Regular cardiac myocyte (primary cell): Measurements from ENCODE around the gene TOPBP1. TPM values are rescaled to one million over a fixed set of nuclear protein-coding genes. Genes with fewer than 3 reads are reported as not detected.

ENCODE experiments used
- total RNA-seq: library from RNA; depleted of rRNA; stranded (reverse); fragments of >200 nt; gene quantifications from 2 replicates; pipeline ENCODE4 v1.2.3, GENCODE V29; 2014

The TOPBP1 gene
- 21.7 and 37.6 TPM in 2 replicates for total RNA-seq

DNA sequence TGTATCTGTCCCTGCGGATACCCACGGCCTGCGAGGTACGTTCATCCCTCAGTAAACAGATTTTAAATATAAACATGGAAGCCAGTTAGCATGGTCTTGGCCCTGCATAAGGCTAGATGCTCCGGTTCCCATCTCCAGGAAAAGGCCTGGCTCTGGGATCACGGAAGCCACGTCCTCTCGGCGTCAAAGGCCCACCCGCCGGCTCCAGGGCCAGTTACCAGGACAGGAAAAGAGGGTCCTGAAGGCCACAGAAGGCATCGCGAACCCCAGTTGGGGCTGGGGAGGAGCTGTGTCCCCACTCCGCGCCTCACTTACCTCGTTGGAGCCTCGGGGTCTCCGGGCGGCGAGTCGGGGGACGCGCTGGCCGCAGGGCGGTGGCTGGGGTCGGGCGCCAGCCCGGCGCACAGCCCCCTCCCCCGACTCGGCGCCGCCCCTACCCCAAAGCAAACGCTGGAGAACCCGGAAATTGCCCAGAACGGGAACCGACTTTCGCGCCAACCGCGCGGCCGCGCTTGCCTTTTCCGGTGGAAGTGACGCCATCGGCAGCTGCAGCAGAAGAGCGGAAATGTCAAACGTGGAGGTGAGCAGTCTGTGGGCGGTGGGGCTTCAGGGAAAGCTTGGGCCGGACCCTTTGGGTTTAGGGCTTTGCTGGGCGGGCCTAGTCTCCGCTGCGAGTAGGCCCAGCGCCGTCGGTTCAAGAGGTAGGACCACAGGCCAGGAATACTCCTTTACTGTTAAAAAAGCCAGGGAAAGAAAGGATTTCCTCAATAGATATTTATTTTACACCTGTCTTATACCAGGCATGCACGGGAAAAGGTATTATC lies at the start of gene TOPBP1:
Gene TOPBP1, minus strand, starts transcription at position 488 of the 824 bp plus-strand sequence. CDS start 814 bp downstream, outside the sequence.

DNA sequence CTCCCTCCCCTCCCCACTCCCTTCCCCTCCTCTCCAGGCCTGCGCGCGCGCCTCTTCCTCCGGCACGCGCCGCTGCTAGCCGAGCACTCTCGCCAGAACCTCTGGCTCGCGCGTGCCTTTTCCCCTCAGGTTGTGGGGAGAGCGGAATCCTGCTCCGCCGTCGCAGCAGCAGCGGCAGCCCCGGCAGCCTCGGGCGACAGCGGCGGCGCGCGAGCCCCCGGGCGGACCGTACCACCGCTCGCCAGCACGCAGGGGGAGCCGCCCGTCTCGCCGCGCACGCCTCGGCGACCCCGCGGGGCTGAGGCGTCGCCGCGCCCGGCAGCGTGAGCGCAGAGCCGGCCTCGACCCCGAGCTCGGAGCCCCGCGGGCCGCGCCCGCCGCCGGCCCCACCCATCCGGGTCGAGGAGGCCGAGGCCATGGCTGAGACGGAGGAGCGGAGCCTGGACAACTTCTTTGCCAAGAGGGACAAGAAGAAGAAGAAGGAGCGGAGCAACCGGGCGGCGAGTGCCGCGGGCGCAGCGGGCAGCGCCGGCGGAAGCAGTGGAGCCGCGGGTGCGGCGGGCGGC lies 88.0 kb downstream of the TOPBP1 start, which contains the start of gene CDV3:
Gene CDV3, plus strand, starts transcription at position 58 of the 566 bp plus-strand sequence. Its CDS starts 359 bp downstream, at position 417.

Other genes with a start within 250 kb of the TOPBP1 start
- gene CDV3, start 88.3 kb downstream of the TOPBP1 start, total RNA-seq = 182 and 192 TPM in 2 replicates
- gene TF, start 84.5 kb upstream of the TOPBP1 start, total RNA-seq = 0.28 TPM in 1 of 2 replicates, not detected in the other
- 133 and 185 TPM in 2 replicates for gene SRPRB, start 143.9 kb upstream of the TOPBP1 start, total RNA-seq
- 0.19 and 1.7 TPM in 2 replicates for gene RAB6B, start 233.9 kb upstream of the TOPBP1 start, total RNA-seq